Loucy (cell line): ENCODE data around the gene AIF1L.

Source experiments
- H2AFZ ChIP-seq: fragments of 200-600 bp; sonication (generic); 2 replicates; pipeline ENCODE4 v1.6.0; 2016; ENCODE audit warnings: antibody characterized with exemption, mild to moderate bottlenecking, low read length, moderate library complexity
- H3F3A ChIP-seq: fragments of 200-600 bp; 2 replicates; pipeline ENCODE4 v1.6.0; 2016; ENCODE audit warnings: antibody characterized with exemption, low read depth, mild to moderate bottlenecking
- H3K27me3 ChIP-seq: fragments of 200-600 bp; sonication (generic); 2 replicates; pipeline ENCODE4 v1.6.1; 2014; ENCODE audit warnings: low read length, mild to moderate bottlenecking; ENCODE audit not compliant: insufficient read depth, poor library complexity, severe bottlenecking
- H3K36me3 ChIP-seq: fragments of 200-600 bp; sonication (generic); 2 replicates; pipeline ENCODE4 v1.6.1; 2016; ENCODE audit warnings: low read length; ENCODE audit not compliant: insufficient read depth
- H3K4me1 ChIP-seq: fragments of 200-600 bp; sonication (generic); 2 replicates; pipeline ENCODE4 v1.5.1; 2014; ENCODE audit warnings: low read length, mild to moderate bottlenecking; ENCODE audit not compliant: insufficient read depth, poor library complexity, severe bottlenecking
- H3K4me2 ChIP-seq: fragments of 200-600 bp; sonication (generic); 2 replicates; pipeline ENCODE4 v1.6.0; 2014; ENCODE audit warnings: antibody characterized with exemption, low read length, low read depth, mild to moderate bottlenecking; ENCODE audit not compliant: poor library complexity, severe bottlenecking
- H3K4me3 ChIP-seq: fragments of 200-600 bp; sonication (generic); 2 replicates; pipeline ENCODE4 v1.5.1; 2014; ENCODE audit warnings: low read length, mild to moderate bottlenecking, mixed read lengths; ENCODE audit not compliant: poor library complexity, severe bottlenecking
- H3K79me2 ChIP-seq: fragments of 200-600 bp; sonication (generic); 2 replicates; pipeline ENCODE4 v1.6.1; 2014; ENCODE audit warnings: low read length; ENCODE audit not compliant: insufficient read depth
- H3K9ac ChIP-seq: fragments of 200-600 bp; sonication (generic); 2 replicates; pipeline ENCODE4 v1.6.0; 2014; ENCODE audit warnings: mild to moderate bottlenecking, low read depth, low read length, moderate library complexity; ENCODE audit not compliant: poor library complexity, severe bottlenecking
- H3K9me2 ChIP-seq: fragments of 200-600 bp; sonication (generic); replicated peaks from 2 replicates; pipeline ENCODE4 v1.6.1; 2016; ENCODE audit warnings: low read depth, low read length, mixed read lengths
- H3K9me3 ChIP-seq: fragments of 200-600 bp; sonication (generic); 2 replicates; pipeline ENCODE4 v1.6.1; 2014; ENCODE audit warnings: mild to moderate bottlenecking, antibody characterized with exemption, low read length, low read depth; ENCODE audit not compliant: insufficient read depth
- H4K20me1 ChIP-seq: fragments of 200-600 bp; sonication (generic); 2 replicates; pipeline ENCODE4 v1.6.0; 2014; ENCODE audit warnings: antibody characterized with exemption, low read length, mild to moderate bottlenecking; ENCODE audit not compliant: insufficient read depth, poor library complexity, severe bottlenecking
- CTCF ChIP-seq: fragments of 200-600 bp; sonication (generic); conservative IDR thresholded peaks from 2 replicates; pipeline ENCODE4 v1.5.1; 2014; ENCODE audit warnings: mild to moderate bottlenecking, antibody characterized with exemption, low read length
- EZH2phosphoT487 ChIP-seq: fragments of 200-600 bp; IDR thresholded peaks from 2 replicates; pipeline ENCODE4 v1.6.1; 2018; ENCODE audit warnings: antibody characterized with exemption, mild to moderate bottlenecking, moderate library complexity, borderline replicate concordance

AIF1L gene

GRCh38 chr9:131107760-131108159 lies 11.4 kb downstream of the AIF1L start:
- Histone ChIP-seq H3K9me3 (no peaks in the 10 kb centered on the region), H3K36me3 (no peaks in the 10 kb centered on the region), H2AFZ (no peak overlapping the region), H3K79me2 (no peaks in the 10 kb centered on the region), H3K9me2 (no peaks in the 10 kb centered on the region), H4K20me1 (no peaks in the 10 kb centered on the region), H3K9ac (no peak overlapping the region), H3K4me3 (no peak overlapping the region), H3F3A (no peaks in the 10 kb centered on the region), H3K27me3 (no peaks in the 10 kb centered on the region), H3K4me2 (no peak overlapping the region), H3K4me1 (peaks cover 4% of the 10 kb centered on the region)
- TF ChIP-seq CTCF (no peak), EZH2phosphoT487 (no peak)

DNA sequence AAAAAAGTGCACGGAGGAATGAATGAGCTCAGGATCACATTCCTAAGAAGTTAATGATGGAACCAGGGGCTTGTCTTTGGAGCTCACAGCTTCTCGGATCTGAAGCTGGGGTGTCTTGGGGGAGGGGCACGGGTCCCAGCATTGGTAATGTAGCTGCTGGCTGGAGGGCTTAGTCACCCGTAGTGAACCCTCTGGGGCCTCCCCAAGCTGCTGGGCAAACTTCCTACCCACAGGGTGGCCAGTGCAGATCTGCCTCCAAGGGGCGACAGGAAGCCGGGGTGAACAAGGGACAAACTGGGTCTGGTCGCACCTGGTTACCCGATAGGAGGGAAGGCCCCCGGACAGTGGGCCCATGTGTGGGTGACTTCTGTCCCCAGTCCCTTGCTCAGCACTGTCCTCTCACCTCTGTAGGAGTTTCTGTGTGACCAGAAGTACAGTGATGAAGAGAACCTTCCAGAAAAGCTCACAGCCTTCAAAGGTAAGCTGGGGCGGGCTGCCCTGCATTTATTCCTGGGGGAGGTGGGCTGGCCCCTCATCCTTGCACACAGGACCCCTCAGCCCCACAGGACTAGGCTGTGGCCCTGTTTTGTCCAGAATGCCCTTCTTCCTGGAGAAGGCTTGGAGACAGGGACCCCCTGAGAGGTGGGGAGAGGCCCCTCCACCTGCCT lies 15.0 kb downstream of the AIF1L start:
- Histone ChIP-seq H3K4me1 (peaks cover 4% of the 10 kb centered on the region), H3K36me3 (no peaks in the 10 kb centered on the region), H3K4me2 (no peak overlapping the region), H3K9me3 (no peaks in the 10 kb centered on the region), H3K4me3 (no peak overlapping the region), H4K20me1 (no peaks in the 10 kb centered on the region), H3K27me3 (no peaks in the 10 kb centered on the region), H3K79me2 (no peaks in the 10 kb centered on the region), H2AFZ (no peak overlapping the region), H3K9me2 (no peaks in the 10 kb centered on the region), H3K9ac (no peak overlapping the region), H3F3A (no peaks in the 10 kb centered on the region)
- TF ChIP-seq CTCF: no peak
- TF ChIP-seq EZH2phosphoT487: no peak

DNA sequence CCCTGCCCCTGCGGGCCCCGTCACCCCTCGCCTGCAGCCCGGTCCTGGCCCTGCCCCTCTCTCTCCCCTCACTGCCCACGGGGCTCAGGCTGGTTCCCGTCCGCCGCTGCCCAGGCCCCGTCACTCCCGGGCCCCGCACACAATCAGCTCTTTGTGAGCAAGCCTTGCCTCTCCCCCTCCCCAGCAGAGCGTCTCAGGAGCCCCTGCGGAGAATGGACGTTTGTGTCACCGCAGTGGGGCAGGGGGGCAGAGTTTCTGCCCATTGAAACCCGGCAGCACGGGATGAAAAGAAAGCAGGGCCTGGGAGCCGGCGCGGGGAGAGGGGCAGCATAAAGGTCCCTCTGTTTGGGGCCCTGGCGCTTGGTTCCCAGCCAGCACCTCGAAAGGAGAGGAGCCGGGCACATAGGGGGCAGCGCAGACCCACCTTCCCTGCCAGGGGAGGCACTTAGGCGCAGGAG lies 15.6 kb downstream of the AIF1L start:
- TF ChIP-seq CTCF: no peak
- TF ChIP-seq EZH2phosphoT487: no peak
- no peaks in the 10 kb centered on the region for H3K36me3 ChIP-seq
- H3K9ac ChIP-seq: no peak overlapping the region
- no peaks in the 10 kb centered on the region for H3K79me2 ChIP-seq
- H3K4me1 ChIP-seq: peaks cover 4% of the 10 kb centered on the region
- H3K4me3 ChIP-seq: no peak overlapping the region
- no peaks in the 10 kb centered on the region for H3F3A ChIP-seq
- H3K9me3 ChIP-seq: no peaks in the 10 kb centered on the region
- H3K9me2 ChIP-seq: no peaks in the 10 kb centered on the region
- H3K4me2 ChIP-seq: no peak overlapping the region
- no peaks in the 10 kb centered on the region for H4K20me1 ChIP-seq
- no peak overlapping the region for H2AFZ ChIP-seq
- H3K27me3 ChIP-seq: no peaks in the 10 kb centered on the region
